Bronchial epithelial cell (primary cell): ENCODE results near the gene ADAT1. TPM values are rescaled to one million over a fixed set of nuclear protein-coding genes. Genes with fewer than 3 reads are reported as not detected.

Source experiments
- DNase-seq: peaks from one replicate; pipeline ENCODE4 v3.0.0-alpha.2; 2010; ENCODE audit warnings: low read depth
- FAIRE-seq: peaks from 2 replicates; lab custom pipeline; 2011; peaks lifted over from hg19 to GRCh38; lab: Jason Lieb, UNC
- H3K27me3 ChIP-seq: 2 replicates; pipeline ENCODE4 v1.5.1; 2011; ENCODE audit warnings: low read length; ENCODE audit not compliant: control insufficient read depth, insufficient read depth
- H3K36me3 ChIP-seq: 2 replicates; pipeline ENCODE4 v1.5.1; 2011; ENCODE audit warnings: low read length; ENCODE audit not compliant: control insufficient read depth, insufficient read depth
- H3K4me3 ChIP-seq: 2 replicates; pipeline ENCODE4 v1.5.1; 2011; ENCODE audit warnings: mild to moderate bottlenecking, low read depth, low read length, control low read depth
- total RNA-seq: library from RNA; depleted of rRNA; stranded (reverse); fragments of >200 nt; gene quantifications from 2 replicates; pipeline ENCODE4 v1.2.1, GENCODE V29; 2014
- TF ChIP-seq, protein P1 (sequence below): IDR thresholded peaks from 2 replicates; pipeline ENCODE4 v1.5.1; 2011; ENCODE audit warnings: mild to moderate bottlenecking, moderate library complexity, low read length, control low read depth, inconsistent platforms; ENCODE audit not compliant: insufficient read depth, severe bottlenecking

ADAT1 gene
- total RNA-seq, 1 donor from 2014 or later: 67.9 TPM

DNA sequence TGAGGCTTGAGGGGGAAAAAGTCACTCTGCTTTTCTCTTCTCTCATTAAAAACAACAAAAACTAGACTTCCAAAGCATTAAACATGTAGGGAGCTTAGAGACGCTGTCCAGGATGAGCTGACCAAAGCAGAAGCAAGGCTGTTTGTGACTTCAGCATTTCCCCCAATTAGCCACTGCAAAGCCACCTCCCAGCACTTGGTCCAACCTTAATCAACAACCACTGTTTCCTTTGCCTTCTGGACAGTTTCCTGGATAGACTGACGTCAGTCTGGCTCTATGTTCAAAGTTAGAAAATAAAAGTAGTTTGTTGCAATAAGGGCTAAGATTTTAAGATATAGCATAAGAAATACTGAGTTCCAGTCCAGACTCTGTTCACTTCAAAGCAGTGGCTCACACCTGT lies 70.1 kb downstream of the ADAT1 start:
- H3K27me3 ChIP-seq: no peaks in the 10 kb centered on the region
- no peak for FAIRE-seq
- no peak for DNase-seq
- H3K4me3 ChIP-seq: no peak overlapping the region
- TF ChIP-seq, protein P1, sequence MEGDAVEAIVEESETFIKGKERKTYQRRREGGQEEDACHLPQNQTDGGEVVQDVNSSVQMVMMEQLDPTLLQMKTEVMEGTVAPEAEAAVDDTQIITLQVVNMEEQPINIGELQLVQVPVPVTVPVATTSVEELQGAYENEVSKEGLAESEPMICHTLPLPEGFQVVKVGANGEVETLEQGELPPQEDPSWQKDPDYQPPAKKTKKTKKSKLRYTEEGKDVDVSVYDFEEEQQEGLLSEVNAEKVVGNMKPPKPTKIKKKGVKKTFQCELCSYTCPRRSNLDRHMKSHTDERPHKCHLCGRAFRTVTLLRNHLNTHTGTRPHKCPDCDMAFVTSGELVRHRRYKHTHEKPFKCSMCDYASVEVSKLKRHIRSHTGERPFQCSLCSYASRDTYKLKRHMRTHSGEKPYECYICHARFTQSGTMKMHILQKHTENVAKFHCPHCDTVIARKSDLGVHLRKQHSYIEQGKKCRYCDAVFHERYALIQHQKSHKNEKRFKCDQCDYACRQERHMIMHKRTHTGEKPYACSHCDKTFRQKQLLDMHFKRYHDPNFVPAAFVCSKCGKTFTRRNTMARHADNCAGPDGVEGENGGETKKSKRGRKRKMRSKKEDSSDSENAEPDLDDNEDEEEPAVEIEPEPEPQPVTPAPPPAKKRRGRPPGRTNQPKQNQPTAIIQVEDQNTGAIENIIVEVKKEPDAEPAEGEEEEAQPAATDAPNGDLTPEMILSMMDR: no peak
- H3K36me3 ChIP-seq: no peaks in the 10 kb centered on the region

DNA sequence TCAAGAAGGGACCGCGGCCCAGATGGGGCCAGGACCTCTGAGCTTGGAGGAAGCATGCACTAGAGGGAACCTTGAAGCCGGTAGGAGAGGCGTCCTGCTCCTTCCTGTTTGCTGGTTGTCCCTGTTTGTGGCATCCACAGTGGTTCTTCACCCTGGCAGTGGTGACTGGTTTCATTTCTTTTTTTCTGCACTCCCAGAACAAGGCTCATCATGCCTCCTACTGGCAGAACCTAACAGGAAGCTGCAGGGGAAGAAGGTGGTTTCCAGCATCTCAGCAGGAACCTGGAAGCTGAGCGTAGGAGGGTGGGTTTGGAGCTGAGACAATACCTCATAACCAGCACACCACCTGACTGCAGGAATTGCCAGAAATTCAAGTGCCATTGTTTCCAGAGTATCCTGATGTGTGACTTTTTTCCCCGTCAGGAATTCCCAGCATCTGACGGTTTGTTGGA lies 72.8 kb downstream of the ADAT1 start:
- TF ChIP-seq, protein P1: peak; percentile 78
- no peaks in the 10 kb centered on the region for H3K36me3 ChIP-seq
- peak overlapping the region; percentile 16 for H3K4me3 ChIP-seq
- no peaks in the 10 kb centered on the region for H3K27me3 ChIP-seq
- DNase-seq (peak; percentile 84), FAIRE-seq (no peak)

Other genes with a start within 250 kb of the ADAT1 start
- gene CFDP1, start 189.8 kb downstream of the ADAT1 start, total RNA-seq: 46.6 and 58.6 TPM in 2 replicates
- gene TMEM170A, start 158.6 kb downstream of the ADAT1 start, total RNA-seq: 28.2 and 33.2 TPM in 2 replicates
- 1.3 and 6.4 TPM in 2 replicates for gene CHST6, start 127.8 kb downstream of the ADAT1 start, total RNA-seq
- not detected in 2 replicates for gene CHST5, start 87.2 kb downstream of the ADAT1 start, total RNA-seq
- gene TMEM231, start 67.0 kb downstream of the ADAT1 start, total RNA-seq: 5.2 and 9.7 TPM in 2 replicates
- gene GABARAPL2, start 56.9 kb downstream of the ADAT1 start, total RNA-seq: 27.6 and 32.0 TPM in 2 replicates
- gene KARS1, start 24.4 kb upstream of the ADAT1 start, total RNA-seq: 123 and 210 TPM in 2 replicates
- 21.6 and 24.6 TPM in 2 replicates for gene TERF2IP, start 24.5 kb upstream of the ADAT1 start, total RNA-seq
- gene CPHXL2, start 53.7 kb upstream of the ADAT1 start, total RNA-seq: not detected in 2 replicates
- gene DUXB, start 78.2 kb upstream of the ADAT1 start, total RNA-seq: not detected in 2 replicates
- gene CPHXL, start 103.2 kb upstream of the ADAT1 start, total RNA-seq: not detected in 2 replicates